SK-N-SH (cell line): ENCODE data around the gene ALS2CL. TPM values are rescaled to one million over a fixed set of nuclear protein-coding genes. Genes with fewer than 3 reads are reported as not detected.

ENCODE experiments used
- CTCF ChIA-PET: fragments of 300-600, 350-600 bp; formaldehyde crosslinking; extraction: SDS; loops from one replicate; lab custom pipeline; 2021; lab: Yijun Ruan, JAX
- POLR2A ChIA-PET: fragments of 350-600 bp; sonication (Branson Sonifier 250); formaldehyde crosslinking; extraction: SDS; loops from one replicate; lab custom pipeline; 2020; ENCODE audit warnings: antibody characterized with exemption, inconsistent platforms; lab: Yijun Ruan, JAX
- DNase-seq: peaks from one replicate; pipeline ENCODE4 v3.0.0; 2012
- H2AFZ ChIP-seq: fragments of 200-600 bp; sonication (generic); 2 replicates; pipeline ENCODE4 v1.8.1; 2016; ENCODE audit warnings: antibody characterized with exemption, mild to moderate bottlenecking, low read depth
- H3F3A ChIP-seq: fragments of 200-600 bp; sonication (generic); replicated peaks from 2 replicates; pipeline ENCODE3; 2016; ENCODE audit warnings: antibody characterized with exemption, mild to moderate bottlenecking; ENCODE audit not compliant: insufficient read depth
- H3K27ac ChIP-seq, 2 experiments: fragments of 200-500 bp in 1 of 2; fragments of 200-600 bp in 1 of 2; sonication (Bioruptor generic) in 1 of 2; sonication (generic), shearing (Covaris generic) in 1 of 2; 2 replicates each; pipeline versions ENCODE4 v1.5.1 to v1.6.1; 2014 to 2016; ENCODE audit warnings: low read depth in 2 of 2, inconsistent platforms in 1 of 2, low read length in 1 of 2, mild to moderate bottlenecking in 1 of 2, mixed read lengths in 1 of 2
- H3K27me3 ChIP-seq: fragments of 200-600 bp; sonication (generic), shearing (Covaris generic); 2 replicates; pipeline ENCODE4 v1.6.1; 2016; ENCODE audit warnings: mixed run types; ENCODE audit not compliant: insufficient read depth
- H3K36me3 ChIP-seq, 2 experiments: fragments of 200-500 bp in 1 of 2; fragments of 200-600 bp in 1 of 2; sonication (Bioruptor generic) in 1 of 2; sonication (generic) in 1 of 2; replicated peaks in 1 of 2; 2 replicates each; pipeline versions ENCODE3 to v1.5.1; 2014 to 2016; ENCODE audit warnings: low read length in 1 of 2, mild to moderate bottlenecking in 1 of 2; ENCODE audit not compliant: insufficient read depth in 2 of 2, control insufficient read depth in 1 of 2
- H3K4me1 ChIP-seq, 2 experiments: fragments of 200-500 bp in 1 of 2; fragments of 200-600 bp in 1 of 2; sonication (Bioruptor generic) in 1 of 2; sonication (generic), shearing (Covaris generic) in 1 of 2; 2 replicates each; pipeline versions ENCODE4 v1.5.1 to v1.6.1; 2014 to 2016; ENCODE audit warnings: low read depth in 1 of 2, low read length in 1 of 2, mixed run types in 1 of 2; ENCODE audit not compliant: insufficient read depth in 2 of 2, control insufficient read depth in 1 of 2
- H3K4me2 ChIP-seq: fragments of 200-600 bp; sonication (generic), shearing (Covaris generic); 2 replicates; pipeline ENCODE4 v1.6.1; 2017; ENCODE audit warnings: mixed run types
- H3K4me3 ChIP-seq, 2 experiments: fragments of 200-500 bp in 1 of 2; fragments of 200-600 bp in 1 of 2; sonication (Bioruptor generic) in 1 of 2; sonication (generic), shearing (Covaris generic) in 1 of 2; 2 replicates each; pipeline versions ENCODE4 v1.5.1 to v1.8.1; 2014 to 2016; ENCODE audit warnings: low read depth in 2 of 2, inconsistent platforms in 1 of 2, low read length in 1 of 2, mild to moderate bottlenecking in 1 of 2, mixed read lengths in 1 of 2, moderate library complexity in 1 of 2
- H3K79me2 ChIP-seq: fragments of 200-600 bp; sonication (generic); 2 replicates; pipeline ENCODE4 v1.8.1; 2017; ENCODE audit warnings: mild to moderate bottlenecking; ENCODE audit not compliant: insufficient read depth
- H3K9ac ChIP-seq: fragments of 200-600 bp; sonication (generic); 2 replicates; pipeline ENCODE4 v1.6.1; 2017; ENCODE audit warnings: mixed run types
- H3K9me2 ChIP-seq: fragments of 200-600 bp; sonication (generic); 2 replicates; pipeline ENCODE4 v1.6.1; 2017; ENCODE audit warnings: mixed run types
- H3K9me3 ChIP-seq: fragments of 200-600 bp; sonication (generic); 2 replicates; pipeline ENCODE4 v1.6.1; 2017; ENCODE audit warnings: mixed run types, mild to moderate bottlenecking, moderate library complexity
- H4K20me1 ChIP-seq: fragments of 200-600 bp; sonication (generic); 2 replicates; pipeline ENCODE4 v1.6.1; 2017; ENCODE audit warnings: mild to moderate bottlenecking, mixed run types; ENCODE audit not compliant: insufficient read depth
- ELF1 ChIP-seq: IDR thresholded peaks from 2 replicates; pipeline ENCODE4 v1.4.0; 2012
- EP300 ChIP-seq, 2 experiments: IDR thresholded peaks; 2 replicates each; pipeline versions ENCODE4 v1.4.0 to v1.6.1; 2012; ENCODE audit warnings: borderline replicate concordance in 1 of 2, low read depth in 1 of 2, low read length in 1 of 2
- EZH2phosphoT487 ChIP-seq: fragments of 200-600 bp; sonication (generic); IDR thresholded peaks from 2 replicates; pipeline ENCODE4 v1.6.1; 2017; ENCODE audit warnings: low read depth, mixed run types, mild to moderate bottlenecking, antibody characterized with exemption, moderate library complexity, borderline replicate concordance
- FOSL2 ChIP-seq: IDR thresholded peaks from 2 replicates; pipeline ENCODE4 v1.4.0; 2012; ENCODE audit warnings: low read depth, mild to moderate bottlenecking, moderate library complexity, borderline replicate concordance
- FOXJ3 ChIP-seq: sonication (generic); formaldehyde crosslinking; IDR thresholded peaks from 2 replicates; pipeline ENCODE4 v1.5.1; 2020; ENCODE audit warnings: mild to moderate bottlenecking, missing genetic modification reagents
- FOXM1 ChIP-seq: IDR thresholded peaks from 2 replicates; pipeline ENCODE4 v1.4.0; 2012; ENCODE audit warnings: low read depth, mild to moderate bottlenecking
- NRF1 ChIP-seq: IDR thresholded peaks from 2 replicates; pipeline ENCODE4 v1.6.1; 2012; ENCODE audit warnings: low read depth, mild to moderate bottlenecking, low read length
- PBX3 ChIP-seq: IDR thresholded peaks from 2 replicates; pipeline ENCODE4; 2012
- REST ChIP-seq: IDR thresholded peaks from 2 replicates; pipeline ENCODE4 v1.6.1; 2012; ENCODE audit warnings: mild to moderate bottlenecking, low read depth, low read length, moderate library complexity
- TAF1 ChIP-seq: IDR thresholded peaks from 2 replicates; pipeline ENCODE4 v1.6.1; 2012; ENCODE audit warnings: low read depth, mild to moderate bottlenecking, low read length, moderate library complexity, borderline replicate concordance
- TCF12 ChIP-seq: IDR thresholded peaks from 2 replicates; pipeline ENCODE4 v1.4.0; 2012
- YY1 ChIP-seq: IDR thresholded peaks from 2 replicates; pipeline ENCODE4 v1.4.0; 2012; ENCODE audit warnings: low read depth, mild to moderate bottlenecking
- whole genome bisulfite sequencing: methylation state at CpG from one replicate; pipeline ENCODE4 v1.1.6; 2017; ENCODE audit warnings: low lambda C conversion rate; 5-methylcytosine and 5-hydroxymethylcytosine counted together
- polyA plus RNA-seq, 3 experiments: library from polyadenylated mRNA; depleted of rRNA; stranded (reverse); fragments of >200 nt; gene quantifications; 2 replicates each; pipeline ENCODE4 v1.2.3, GENCODE V29; 2012
- TF ChIP-seq, protein P1 (sequence below): IDR thresholded peaks from 2 replicates; pipeline ENCODE4 v1.4.0; 2012; ENCODE audit warnings: low read depth, borderline replicate concordance
- TF ChIP-seq, protein P2 (sequence below): IDR thresholded peaks from 2 replicates; pipeline ENCODE4 v1.4.0; 2012; ENCODE audit warnings: low read depth

The ALS2CL gene
- polyA plus RNA-seq, 1 of the 3 experiments (the other 2 are of a cell fraction), result 0.18 TPM

DNA sequence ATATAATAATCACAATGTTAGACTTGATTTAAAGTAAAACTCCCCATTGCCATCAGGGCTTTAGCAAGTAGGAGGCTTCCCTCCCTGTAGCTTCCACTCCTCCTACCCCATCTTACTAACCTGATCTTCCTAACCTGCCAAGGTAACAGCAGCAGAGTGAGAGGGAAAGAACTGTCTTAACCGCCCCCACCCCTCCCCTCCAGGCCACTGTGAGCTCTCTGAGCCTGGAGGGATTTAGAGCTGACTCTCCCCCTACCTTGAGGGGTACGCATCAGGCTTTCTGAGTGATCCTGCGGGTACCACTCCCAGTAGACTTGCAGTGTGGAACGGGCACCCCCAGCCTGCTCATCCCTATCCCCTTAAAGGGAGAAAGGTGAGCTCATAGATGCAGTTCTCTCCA, 35.6 kb upstream of the ALS2CL start:
- TF ChIP-seq FOXM1 (no peak), REST (no peak), FOXJ3 (no peak), YY1 (no peak), FOSL2 (no peak), PBX3 (no peak), EP300 (IDR thresholded peaks at IDR 0.05; ENCODE audit: borderline replicate concordance in 1 of 2, low read depth in 1 of 2, low read length in 1 of 2) (no peak), TAF1 (no peak), ELF1 (no peak), TCF12 (no peak), NRF1 (no peak), EZH2phosphoT487 (no peak)
- TF ChIP-seq, protein P1, sequence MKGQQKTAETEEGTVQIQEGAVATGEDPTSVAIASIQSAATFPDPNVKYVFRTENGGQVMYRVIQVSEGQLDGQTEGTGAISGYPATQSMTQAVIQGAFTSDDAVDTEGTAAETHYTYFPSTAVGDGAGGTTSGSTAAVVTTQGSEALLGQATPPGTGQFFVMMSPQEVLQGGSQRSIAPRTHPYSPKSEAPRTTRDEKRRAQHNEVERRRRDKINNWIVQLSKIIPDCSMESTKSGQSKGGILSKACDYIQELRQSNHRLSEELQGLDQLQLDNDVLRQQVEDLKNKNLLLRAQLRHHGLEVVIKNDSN, result no peak
- TF ChIP-seq, protein P2, sequence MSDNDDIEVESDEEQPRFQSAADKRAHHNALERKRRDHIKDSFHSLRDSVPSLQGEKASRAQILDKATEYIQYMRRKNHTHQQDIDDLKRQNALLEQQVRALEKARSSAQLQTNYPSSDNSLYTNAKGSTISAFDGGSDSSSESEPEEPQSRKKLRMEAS, result no peak
- TF ChIP-seq, all 33 proteins: peak for 0
- H3K9ac ChIP-seq, result no peak overlapping the region
- no peak overlapping the region for H3K4me3 ChIP-seq
- no peaks in the 10 kb centered on the region for H3F3A ChIP-seq
- no peak overlapping the region for H2AFZ ChIP-seq
- no peak overlapping the region for H3K27ac ChIP-seq
- H3K9me3 ChIP-seq, result no peaks in the 10 kb centered on the region
- H3K4me2 ChIP-seq, result no peak overlapping the region
- ChIA-PET CTCF (interaction anchor here (1.5 to 1.8 kb wide), 2 partner anchors 23 to 137 kb away, joined by 4 to 5 read pairs; no protein-coding TSS in a partner anchor), POLR2A (no interaction called here)
- no peaks in the 10 kb centered on the region for H3K9me2 ChIP-seq
- H3K4me1 ChIP-seq, result peaks cover 0 to 7% of the 10 kb centered on the region in 2 experiments; a peak in 3 of 4 replicates
- H3K27me3 ChIP-seq, result no peaks in the 10 kb centered on the region
- H4K20me1 ChIP-seq, result no peaks in the 10 kb centered on the region
- 70% methylated on average over 3 of the region's 4 CpGs for WGBS
- H3K79me2 ChIP-seq, result no peaks in the 10 kb centered on the region
- DNase-seq, result no peak
- no peaks in the 10 kb centered on the region for H3K36me3 ChIP-seq
